Caco-2 (cell line): ENCODE measurements around the gene SRP9. TPM values are rescaled to one million over a fixed set of nuclear protein-coding genes. Genes with fewer than 3 reads are reported as not detected.

ENCODE experiments used
- BruUV-seq: library from RNA; stranded (reverse); fragments of 400-500 nt; replicated peaks from 2 replicates; lab custom pipeline; 2021; lab: Mats Ljungman, UMichigan
- CTCF ChIA-PET: fragments of 300-600 bp; sonication (Branson Sonifier 250); formaldehyde crosslinking; loops from one replicate; lab custom pipeline; 2022; ENCODE audit warnings: antibody characterized with exemption; lab: Charles Lee
- POLR2A ChIA-PET: fragments of 300-600 bp; sonication (Branson Sonifier 250); formaldehyde crosslinking; loops from one replicate; lab custom pipeline; 2022; ENCODE audit warnings: antibody characterized with exemption; lab: Charles Lee
- DNase-seq, 2 experiments: peaks; one replicate each; pipeline versions ENCODE4 v3.0.0 to v3.0.0-alpha.2; 2020 to 2022
- H3K27me3 ChIP-seq: replicated peaks from 2 replicates; pipeline ENCODE4 v1.6.0; 2011; ENCODE audit warnings: low read length; ENCODE audit not compliant: control insufficient read depth, insufficient read depth
- H3K36me3 ChIP-seq: 2 replicates; pipeline ENCODE4 v1.5.1; 2011; ENCODE audit warnings: low read length; ENCODE audit not compliant: control insufficient read depth, insufficient read depth
- H3K4me1 ChIP-seq: fragments of 250-450 bp; sonication (Bioruptor Pico); 2 replicates; pipeline ENCODE4 v1.5.1; 2020; ENCODE audit warnings: mild to moderate bottlenecking
- H3K4me3 ChIP-seq: 2 replicates; pipeline ENCODE4 v1.5.1; 2011; ENCODE audit warnings: low read depth, mild to moderate bottlenecking, control low read depth, low read length
- H3K9me3 ChIP-seq: fragments of 250-450 bp; sonication (Bioruptor Pico); 2 replicates; pipeline ENCODE4 v1.5.1; 2020; ENCODE audit warnings: mild to moderate bottlenecking, moderate library complexity
- H3K27ac Mint-ChIP-seq: one replicate; pipeline ENCODE4 v1.8.0; 2022; ENCODE audit warnings: mixed read lengths; ENCODE audit not compliant: unreplicated experiment
- H3K27me3 Mint-ChIP-seq: one replicate; pipeline ENCODE4 v1.8.0; 2022; ENCODE audit warnings: mixed read lengths; ENCODE audit not compliant: insufficient read depth, unreplicated experiment
- H3K36me3 Mint-ChIP-seq: one replicate; pipeline ENCODE4 v1.8.0; 2022; ENCODE audit warnings: mild to moderate bottlenecking, mixed read lengths; ENCODE audit not compliant: insufficient read depth, unreplicated experiment
- H3K4me1 Mint-ChIP-seq: one replicate; pipeline ENCODE4 v1.8.0; 2022; ENCODE audit warnings: low read depth, mixed read lengths; ENCODE audit not compliant: unreplicated experiment
- H3K4me3 Mint-ChIP-seq: one replicate; pipeline ENCODE4 v1.8.0; 2022; ENCODE audit warnings: mild to moderate bottlenecking, moderate library complexity, mixed read lengths; ENCODE audit not compliant: unreplicated experiment
- H3K9me3 Mint-ChIP-seq: one replicate; pipeline ENCODE4 v1.8.0; 2022; ENCODE audit warnings: mixed read lengths; ENCODE audit not compliant: unreplicated experiment
- CTCF ChIP-seq, 2 experiments: fragments of 200-600 bp in 1 of 2; IDR thresholded peaks; 1 replicate in 1 of 2; 2 replicates in 1 of 2; pipeline versions ENCODE4 v1.5.1 to v1.8.0; 2011 to 2022; ENCODE audit warnings: antibody characterized with exemption in 1 of 2, control low read depth in 1 of 2, inconsistent platforms in 1 of 2, low read depth in 1 of 2, low read length in 1 of 2, mild to moderate bottlenecking in 1 of 2, moderate library complexity in 1 of 2; ENCODE audit not compliant: insufficient read depth in 1 of 2, severe bottlenecking in 1 of 2, unreplicated experiment in 1 of 2
- intact Hi-C: fragments of 100-400 bp; cut with micrococcal nuclease; formaldehyde crosslinking; loops from one replicate; pipeline ENCODE4 v1.10.0; 2022; ENCODE audit not compliant: unreplicated experiment
- total RNA-seq: library from RNA; stranded (reverse); gene quantifications from 2 replicates; pipeline ENCODE4 v1.2.3, GENCODE V29; 2022

SRP9 gene
- total RNA-seq, 1 experiment from 2014 or later = 261 TPM

GRCh38 chr1:225750420-225750819 is 27.2 kb upstream of the SRP9 start:
- ChIA-PET POLR2A (no interaction called here), CTCF (no interaction called here)
- DNase-seq = no peak
- Mint-ChIP-seq H3K27me3 (no peaks in the 10 kb centered on the region), H3K4me1 (peaks cover 13% of the 10 kb centered on the region), H3K9me3 (no peaks in the 10 kb centered on the region), H3K4me3 (no peak overlapping the region), H3K36me3 (no peaks in the 10 kb centered on the region), H3K27ac (no peak overlapping the region)
- Histone ChIP-seq H3K36me3 (no peaks in the 10 kb centered on the region), H3K27me3 (no peaks in the 10 kb centered on the region), H3K4me1 (peaks cover 32% of the 10 kb centered on the region), H3K9me3 (no peaks in the 10 kb centered on the region), H3K4me3 (no peak overlapping the region)
- no TSS peak for BruUV-seq
- intact Hi-C loops = no loop called here
- TF ChIP-seq CTCF (IDR thresholded peaks at IDR 0.05; ENCODE audit: insufficient read depth in 1 of 2, low read depth in 1 of 2, low read length in 1 of 2, severe bottlenecking in 1 of 2, unreplicated experiment in 1 of 2) = no peak

- no peak for DNase-seq
- H3K9me3 ChIP-seq = no peaks in the 10 kb centered on the region
- Mint-ChIP-seq H3K4me1 (peaks cover 20% of the 10 kb centered on the region), H3K9me3 (no peaks in the 10 kb centered on the region), H3K36me3 (no peaks in the 10 kb centered on the region), H3K27me3 (no peaks in the 10 kb centered on the region), H3K4me3 (no peak overlapping the region), H3K27ac (no peak overlapping the region)
- H3K4me1 ChIP-seq = peaks cover 39% of the 10 kb centered on the region
- H3K4me3 ChIP-seq = no peak overlapping the region
- intact Hi-C loops = no loop called here
- BruUV-seq = no TSS peak
- ChIA-PET CTCF (no interaction called here), POLR2A (interaction anchor here (0.6 kb wide), 2 partner anchors 7 to 27 kb away, joined by 3 to 6 read pairs; partner anchors contain the start of gene SRP9)
- TF ChIP-seq CTCF (IDR thresholded peaks at IDR 0.05; ENCODE audit: insufficient read depth in 1 of 2, low read depth in 1 of 2, low read length in 1 of 2, severe bottlenecking in 1 of 2, unreplicated experiment in 1 of 2) = no peak
- H3K27me3 ChIP-seq = no peaks in the 10 kb centered on the region
- no peaks in the 10 kb centered on the region for H3K36me3 ChIP-seq
Observed at GRCh38 chr1:225750875-225751824, 26.5 kb upstream of the SRP9 start.

- intact Hi-C loops = no loop called here
- BruUV-seq = no TSS peak
- no peaks in the 10 kb centered on the region for H3K27me3 Mint-ChIP-seq
- H3K36me3 ChIP-seq = no peaks in the 10 kb centered on the region
- CTCF ChIA-PET = no interaction called here
- H3K4me3 ChIP-seq = no peak overlapping the region
- H3K9me3 ChIP-seq = no peaks in the 10 kb centered on the region
- POLR2A ChIA-PET = interaction anchor here (0.6 kb wide), 1 partner anchor 25 kb away, joined by 5 read pairs; the partner anchor contains the start of gene SRP9
- H3K4me1 ChIP-seq = peaks cover 40% of the 10 kb centered on the region
- no peaks in the 10 kb centered on the region for H3K36me3 Mint-ChIP-seq
- peaks cover 24% of the 10 kb centered on the region for H3K4me1 Mint-ChIP-seq
- TF ChIP-seq CTCF (IDR thresholded peaks at IDR 0.05; ENCODE audit: insufficient read depth in 1 of 2, low read depth in 1 of 2, low read length in 1 of 2, severe bottlenecking in 1 of 2, unreplicated experiment in 1 of 2) = no peak
- DNase-seq = no peak
- no peak overlapping the region for H3K4me3 Mint-ChIP-seq
- H3K9me3 Mint-ChIP-seq = no peaks in the 10 kb centered on the region
- H3K27ac Mint-ChIP-seq = no peak overlapping the region
- no peaks in the 10 kb centered on the region for H3K27me3 ChIP-seq
Observed at GRCh38 chr1:225752245-225752644, 25.4 kb upstream of the SRP9 start.
